Stomach (tissue), 9 donors: Measurements from ENCODE around the gene NTRK2. TPM values are rescaled to one million over a fixed set of nuclear protein-coding genes. Genes with fewer than 3 reads are reported as not detected.

Source experiments
- DNase-seq, 2 donors: peaks; one replicate each; pipeline versions ENCODE4 v3.0.0 to v3.0.0-alpha.2; 2013 to 2019
- H3K27ac ChIP-seq, 5 donors: fragments of 200-600 bp in 4 of 5; sonication (generic) in 4 of 5; one replicate each; pipeline ENCODE4 v1.5.1; 2013 to 2019; ENCODE audit warnings: mild to moderate bottlenecking in 1 of 5, moderate library complexity in 1 of 5
- H3K27me3 ChIP-seq, 3 donors: fragments of 200-600 bp; sonication (generic); one replicate each; pipeline ENCODE4 v1.5.1; 2017 to 2019; ENCODE audit warnings: mixed run types in 1 of 3
- H3K36me3 ChIP-seq, 4 donors: fragments of 200-600 bp; sonication (generic); 1 replicate in 3 of 4; 2 replicates in 1 of 4; pipeline ENCODE4 v1.5.1; 2016 to 2019
- H3K4me1 ChIP-seq, 4 donors: fragments of 200-600 bp; sonication (generic); one replicate each; pipeline ENCODE4 v1.5.1; 2016 to 2019
- H3K4me3 ChIP-seq, 4 donors: fragments of 200-600 bp; sonication (generic) in 3 of 4; one replicate each; pipeline ENCODE4 v1.5.1; 2016 to 2019; ENCODE audit warnings: mild to moderate bottlenecking in 1 of 4
- H3K9me3 ChIP-seq, 4 donors: fragments of 200-600 bp; sonication (generic); one replicate each; pipeline ENCODE4 v1.5.1; 2016 to 2019
- CTCF ChIP-seq, 7 experiments: fragments of 450-650 bp in 4 of 7; fragments of 200-600 bp in 3 of 7; sonication (generic) in 3 of 7; IDR thresholded peaks; one replicate each; pipeline ENCODE4 v1.5.1; 2016 to 2019; ENCODE audit warnings: antibody characterized with exemption in 7 of 7, control low read depth in 2 of 7, mild to moderate bottlenecking in 1 of 7
- EP300 ChIP-seq: sonication (generic); formaldehyde crosslinking; IDR thresholded peaks from one replicate; pipeline ENCODE4 v1.6.1; 2017; ENCODE audit warnings: antibody characterized with exemption
- POLR2A ChIP-seq, 4 donors: fragments of 450-650 bp; IDR thresholded peaks; one replicate each; pipeline ENCODE4 v1.6.1; 2016; ENCODE audit warnings: antibody characterized with exemption in 4 of 4, control low read depth in 2 of 4, mild to moderate bottlenecking in 1 of 4, moderate library complexity in 1 of 4
- POLR2AphosphoS5 ChIP-seq, 3 donors: sonication (generic); formaldehyde crosslinking; IDR thresholded peaks; one replicate each; pipeline ENCODE4 v1.6.1; 2016; ENCODE audit warnings: antibody characterized with exemption in 3 of 3
- WGBS, 5 donors: extraction: QIAGEN DNeasy Blood & Tissue Kit in 3 of 5; methylation state at CpG; one replicate each; pipeline versions ENCODE4 v1.1.5 to v1.1.7; 2013 to 2018; 5-methylcytosine and 5-hydroxymethylcytosine counted together
- intact Hi-C: fragments of 100-400 bp; cut with DNase I; formaldehyde crosslinking; loops from one replicate; pipeline ENCODE4 v1.15.1; 2023; ENCODE audit warnings: low total_unique reads
- polyA plus RNA-seq, 3 donors: library from polyadenylated mRNA; stranded (reverse); fragments of 200-250 nt; gene quantifications; one replicate each; pipeline ENCODE4 v1.2.3, GENCODE V29; 2013
- total RNA-seq, 5 donors: library from RNA; depleted of rRNA; stranded (reverse); fragments of >200 nt; gene quantifications; one replicate each; pipeline versions ENCODE4 v1.1.0 to v1.2.3, GENCODE V29; 2014 to 2016
- donor health status: healthy with polysubstance abuse.
- donor health status: Bipolar disorder and iron deficiency.
- donor health status: healthy.

Gene NTRK2
- total and polyA plus RNA-seq, 8 donors, result 0.06 to 8.8 (median 2.6) TPM

- TF ChIP-seq POLR2AphosphoS5 (IDR thresholded peaks at IDR 0.05) (no peak), POLR2A (IDR thresholded peaks at IDR 0.05) (no peak), CTCF (IDR thresholded peaks at IDR 0.05) (no peak), EP300 (no peak)
- Histone ChIP-seq H3K36me3 (no peaks in the 10 kb centered on the region), H3K4me1 (peaks cover 0 to 20% (median 2%) of the 10 kb centered on the region in 4 donors), H3K4me3 (no peak overlapping the region), H3K27ac (no peak overlapping the region), H3K9me3 (no peaks in the 10 kb centered on the region), H3K27me3 (no peaks in the 10 kb centered on the region)
- no peak for DNase-seq
- intact Hi-C loops, result no loop called here
- WGBS, 5 donors, result 83 to 97% (median 89%) methylated on average over 3 of the region's 3 CpGs
These were observed 270.2 kb downstream of the NTRK2 start for GRCh38 chr9:84939774-84940173.

- H3K36me3 ChIP-seq, result no peaks in the 10 kb centered on the region
- no peak overlapping the region for H3K4me3 ChIP-seq
- WGBS, 5 donors, result 68 to 87% (median 80%) methylated on average over 2 of the region's 2 CpGs
- intact Hi-C loops, result no loop called here
- H3K9me3 ChIP-seq, result no peaks in the 10 kb centered on the region
- TF ChIP-seq CTCF (IDR thresholded peaks at IDR 0.05), result no peak
- no peak for TF ChIP-seq POLR2A (IDR thresholded peaks at IDR 0.05)
- no peak for TF ChIP-seq EP300
- TF ChIP-seq POLR2AphosphoS5 (IDR thresholded peaks at IDR 0.05), result no peak
- peaks cover 0 to 18% (median 2%) of the 10 kb centered on the region in 4 donors for H3K4me1 ChIP-seq
- no peaks in the 10 kb centered on the region for H3K27me3 ChIP-seq
- DNase-seq, result no peak
- H3K27ac ChIP-seq, result no peak overlapping the region
These were observed 270.8 kb downstream of the NTRK2 start for GRCh38 chr9:84940294-84940693.

- peaks cover 0 to 5% (median 2%) of the 10 kb centered on the region in 4 donors for H3K4me1 ChIP-seq
- no peak for DNase-seq
- no peak for TF ChIP-seq POLR2AphosphoS5 (IDR thresholded peaks at IDR 0.05)
- no peak for TF ChIP-seq CTCF (IDR thresholded peaks at IDR 0.05)
- no peak for TF ChIP-seq POLR2A (IDR thresholded peaks at IDR 0.05)
- TF ChIP-seq EP300, result no peak
- no peak overlapping the region for H3K27ac ChIP-seq
- no peaks in the 10 kb centered on the region for H3K27me3 ChIP-seq
- H3K4me3 ChIP-seq, result no peak overlapping the region
- H3K9me3 ChIP-seq, result no peaks in the 10 kb centered on the region
- no peaks in the 10 kb centered on the region for H3K36me3 ChIP-seq
- intact Hi-C loops, result no loop called here
These were observed 272.3 kb downstream of the NTRK2 start for GRCh38 chr9:84941792-84942191.

GRCh38 chr9:84943482-84944050, 274.0 kb downstream of the NTRK2 start:
- Histone ChIP-seq H3K4me3 (no peak overlapping the region), H3K36me3 (no peaks in the 10 kb centered on the region), H3K27me3 (no peaks in the 10 kb centered on the region), H3K27ac (no peak overlapping the region), H3K4me1 (no peaks in the 10 kb centered on the region), H3K9me3 (no peaks in the 10 kb centered on the region)
- intact Hi-C loops, result no loop called here
- WGBS, 5 donors, result 68 to 89% (median 86%) methylated on average over 2 of the region's 2 CpGs
- TF ChIP-seq POLR2A (IDR thresholded peaks at IDR 0.05) (no peak), EP300 (no peak), CTCF (IDR thresholded peaks at IDR 0.05) (no peak), POLR2AphosphoS5 (IDR thresholded peaks at IDR 0.05) (no peak)
- DNase-seq, result no peak
